Measurements from ENCODE around the gene CTSH.

GRCh38 chr15:78879517-78880241 lies 65.2 kb downstream of the CTSH start:
- TF ChIP-seq CTCF (IDR thresholded peaks at IDR 0.05) (no peak), POLR2A (IDR thresholded peaks at IDR 0.05) (no peak)
